Fibroblast of villous mesenchyme (primary cell): Measurements from ENCODE around the gene PCDH9. TPM values are rescaled to one million over a fixed set of nuclear protein-coding genes. Genes with fewer than 3 reads are reported as not detected.
A peak's percentile ranks its signal among the peaks of the same experiment; 100 is the strongest.

Experiments used
- DNase-seq: peaks from one replicate; pipeline ENCODE4 v3.0.0-alpha.2; 2010; ENCODE audit warnings: low read depth
- H3K4me3 ChIP-seq: 2 replicates; pipeline ENCODE4 v1.5.1; 2011; ENCODE audit warnings: low read depth, mild to moderate bottlenecking, low read length
- total RNA-seq: library from RNA; depleted of rRNA; stranded (reverse); fragments of >200 nt; gene quantifications from 2 replicates; pipeline ENCODE4 v1.2.3, GENCODE V29; 2012
- TF ChIP-seq, protein P1 (sequence below): IDR thresholded peaks from 2 replicates; pipeline ENCODE4 v1.5.1; 2012; ENCODE audit warnings: low read depth, mild to moderate bottlenecking, low read length; ENCODE audit not compliant: insufficient read depth

Gene PCDH9
- total RNA-seq, 1 donor = 9.9 TPM

DNA sequence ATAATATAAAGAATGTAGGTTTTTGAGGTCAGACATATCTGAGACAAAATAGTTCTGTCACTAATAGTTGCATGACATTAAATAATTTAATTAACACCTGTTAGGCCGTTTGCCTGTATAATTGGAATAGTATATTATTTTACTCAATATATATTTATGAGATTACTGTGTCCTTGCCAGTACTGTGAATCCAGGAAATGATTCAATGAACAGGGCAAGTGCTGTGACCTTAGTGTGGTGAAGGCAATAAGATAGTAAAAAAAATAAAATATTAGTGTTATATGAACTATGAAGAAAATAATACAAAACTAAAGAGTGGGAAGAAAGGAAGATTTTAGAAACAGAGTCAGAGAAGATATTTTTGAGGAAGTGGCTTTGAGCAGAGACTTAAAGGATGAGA, 403.7 kb downstream of the PCDH9 start:
- TF ChIP-seq, protein P1, sequence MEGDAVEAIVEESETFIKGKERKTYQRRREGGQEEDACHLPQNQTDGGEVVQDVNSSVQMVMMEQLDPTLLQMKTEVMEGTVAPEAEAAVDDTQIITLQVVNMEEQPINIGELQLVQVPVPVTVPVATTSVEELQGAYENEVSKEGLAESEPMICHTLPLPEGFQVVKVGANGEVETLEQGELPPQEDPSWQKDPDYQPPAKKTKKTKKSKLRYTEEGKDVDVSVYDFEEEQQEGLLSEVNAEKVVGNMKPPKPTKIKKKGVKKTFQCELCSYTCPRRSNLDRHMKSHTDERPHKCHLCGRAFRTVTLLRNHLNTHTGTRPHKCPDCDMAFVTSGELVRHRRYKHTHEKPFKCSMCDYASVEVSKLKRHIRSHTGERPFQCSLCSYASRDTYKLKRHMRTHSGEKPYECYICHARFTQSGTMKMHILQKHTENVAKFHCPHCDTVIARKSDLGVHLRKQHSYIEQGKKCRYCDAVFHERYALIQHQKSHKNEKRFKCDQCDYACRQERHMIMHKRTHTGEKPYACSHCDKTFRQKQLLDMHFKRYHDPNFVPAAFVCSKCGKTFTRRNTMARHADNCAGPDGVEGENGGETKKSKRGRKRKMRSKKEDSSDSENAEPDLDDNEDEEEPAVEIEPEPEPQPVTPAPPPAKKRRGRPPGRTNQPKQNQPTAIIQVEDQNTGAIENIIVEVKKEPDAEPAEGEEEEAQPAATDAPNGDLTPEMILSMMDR = no peak
- no peak overlapping the region for H3K4me3 ChIP-seq
- DNase-seq = no peak

GRCh38 chr13:66821551-66821950, 408.6 kb downstream of the PCDH9 start:
- TF ChIP-seq, protein P1 = no peak
- DNase-seq = no peak
- no peak overlapping the region for H3K4me3 ChIP-seq

DNA sequence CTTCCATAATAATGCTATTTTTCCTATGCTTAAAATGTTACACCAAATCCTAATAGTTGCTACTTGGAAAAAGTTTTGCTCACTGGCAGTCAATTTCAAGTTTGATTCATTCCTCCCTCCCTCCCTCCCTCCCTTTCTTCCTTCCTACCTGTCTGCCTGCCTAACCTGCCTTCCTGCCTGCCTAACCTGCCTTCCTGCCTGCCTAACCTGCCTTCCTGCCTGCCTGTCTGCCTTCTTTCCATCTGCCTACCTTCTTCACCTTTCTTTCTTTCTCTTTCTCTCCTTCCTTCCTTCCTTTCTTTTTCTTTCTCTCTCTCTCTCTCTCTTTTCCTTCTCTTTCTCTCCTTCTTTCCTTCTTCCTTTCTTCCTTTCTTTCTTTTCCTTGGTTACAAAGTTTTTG, 418.7 kb downstream of the PCDH9 start:
- no peak for DNase-seq
- no peak overlapping the region for H3K4me3 ChIP-seq
- TF ChIP-seq, protein P1 = no peak

DNA sequence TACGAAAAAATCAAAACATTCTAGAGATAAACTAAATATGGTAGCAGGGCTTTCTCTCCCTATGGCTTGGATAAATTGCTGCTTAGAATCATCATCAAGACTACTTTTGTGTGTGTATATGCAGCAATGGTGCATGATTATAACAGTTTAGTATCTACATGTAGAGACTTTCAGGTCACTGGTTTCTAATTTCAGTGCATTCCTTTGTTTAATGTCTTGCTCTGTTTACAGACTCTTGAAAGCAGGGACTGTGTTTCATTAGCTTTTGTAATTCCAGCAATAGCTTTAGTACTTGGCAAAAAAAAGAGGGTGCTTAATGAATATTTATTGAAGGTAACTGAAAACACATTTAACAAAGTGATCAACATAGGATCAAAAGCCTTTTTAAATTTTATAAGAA, 420.7 kb downstream of the PCDH9 start:
- peak; percentile 1 for DNase-seq
- no peak overlapping the region for H3K4me3 ChIP-seq
- TF ChIP-seq, protein P1 = no peak

- DNase-seq = no peak
- no peak overlapping the region for H3K4me3 ChIP-seq
- TF ChIP-seq, protein P1 = no peak
Observed at GRCh38 chr13:66807251-66807650, 422.9 kb downstream of the PCDH9 start.

DNA sequence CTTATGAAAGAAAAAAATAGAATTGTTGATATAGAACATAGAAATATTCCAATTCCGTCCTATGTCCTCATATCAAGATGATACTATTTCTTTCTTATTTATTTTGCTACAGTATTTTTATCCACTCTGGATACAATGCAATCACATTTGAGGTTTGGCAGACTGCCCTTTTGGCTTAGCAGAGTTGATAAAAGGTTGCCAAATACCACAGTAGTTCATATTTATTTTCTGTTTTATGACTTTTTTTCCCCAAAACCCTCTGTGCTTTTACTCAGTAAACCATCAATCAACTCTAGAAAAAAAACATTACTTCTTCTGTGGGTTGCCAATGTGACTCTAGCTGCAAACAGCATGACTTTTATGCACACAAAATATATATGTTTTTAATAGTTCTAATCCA, 424.5 kb downstream of the PCDH9 start:
- TF ChIP-seq, protein P1 = no peak
- no peak for DNase-seq
- no peak overlapping the region for H3K4me3 ChIP-seq

DNA sequence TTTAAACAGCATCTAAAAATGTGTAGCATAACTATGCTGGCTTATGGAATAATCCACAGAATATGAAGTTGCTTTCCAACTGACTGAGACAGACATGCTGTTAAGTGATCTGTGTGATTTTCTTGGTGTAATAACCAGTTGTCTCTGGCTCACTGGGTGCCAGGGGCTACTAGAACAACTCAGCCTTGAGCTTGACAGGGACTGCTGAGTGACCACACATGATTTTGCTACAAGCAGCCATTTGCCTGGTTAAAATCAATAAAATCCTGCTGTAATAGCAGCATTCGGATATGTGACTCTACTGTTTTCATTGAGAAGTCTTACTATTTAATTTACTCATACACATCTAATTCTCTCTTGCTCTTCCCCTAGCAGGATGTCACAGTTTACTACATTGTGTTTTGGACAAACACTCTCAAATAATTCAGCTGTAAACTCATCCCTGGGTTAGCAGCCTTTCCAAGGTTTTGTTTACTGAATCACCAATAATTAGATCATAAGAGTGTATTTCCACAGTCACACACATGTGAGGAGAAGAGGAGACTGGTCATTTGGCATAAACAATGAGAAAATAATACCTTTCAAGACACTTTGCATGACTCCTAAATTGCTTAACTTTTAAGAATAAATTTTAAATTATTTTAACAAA, 426.2 kb downstream of the PCDH9 start:
- TF ChIP-seq, protein P1 = no peak
- no peak for DNase-seq
- no peak overlapping the region for H3K4me3 ChIP-seq
